ENCODE data around the gene XYLT2. TPM values are rescaled to one million over a fixed set of nuclear protein-coding genes. Genes with fewer than 3 reads are reported as not detected.

XYLT2 gene
- total and polyA plus RNA-seq, 10 donors, result 10.0 to 27.3 (median 19.6) TPM

DNA sequence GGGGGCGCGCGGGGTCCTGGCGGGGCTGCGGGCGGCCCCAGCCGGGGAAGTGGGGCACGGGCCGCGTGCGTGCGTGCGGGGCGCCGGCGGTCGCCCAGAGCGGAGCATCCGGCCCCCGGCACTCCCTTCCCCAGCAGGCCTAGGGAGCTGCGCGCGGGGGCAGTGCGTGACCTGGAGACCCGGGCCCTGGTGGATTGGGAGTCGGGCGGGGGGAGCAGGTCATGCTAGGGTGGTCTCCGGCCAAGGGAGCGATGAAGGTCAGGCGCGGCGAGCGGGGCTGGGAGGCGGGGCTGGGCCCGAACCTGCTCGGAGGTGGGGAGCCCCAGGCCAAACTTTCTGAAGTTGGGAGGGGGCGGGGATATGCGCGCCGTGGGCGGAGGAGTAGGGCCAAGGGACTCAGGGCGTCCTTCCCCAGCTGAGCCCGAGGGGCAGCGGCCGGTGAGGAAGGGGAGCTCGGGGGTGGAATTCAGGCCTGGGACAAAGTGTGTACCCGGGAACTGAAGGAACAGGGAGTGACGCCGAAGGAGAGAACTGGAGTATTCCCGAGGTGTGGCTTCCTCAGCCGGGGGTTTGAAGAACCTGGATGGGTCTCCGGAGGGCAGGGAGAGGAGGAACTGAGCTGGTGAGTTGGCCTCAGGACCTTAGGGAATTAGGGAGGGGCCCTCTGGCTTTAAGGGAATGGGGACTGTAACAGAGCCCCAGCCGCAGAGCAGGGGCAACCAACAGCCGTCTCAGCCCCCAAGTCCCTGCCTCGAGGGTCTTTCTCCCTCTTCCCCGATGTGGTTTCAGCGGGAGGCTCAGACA lies 589 bp downstream of the XYLT2 start:
- no peaks in the 10 kb centered on the region for H3K27me3 ChIP-seq (replicated peaks in 1 of 7)
- no peak for TF ChIP-seq POLR2A (IDR thresholded peaks at IDR 0.05)
- TF ChIP-seq POLR2AphosphoS5 (IDR thresholded peaks at IDR 0.05), result peak in 1 of 3 donors; percentile 63
- TF ChIP-seq, protein P1, sequence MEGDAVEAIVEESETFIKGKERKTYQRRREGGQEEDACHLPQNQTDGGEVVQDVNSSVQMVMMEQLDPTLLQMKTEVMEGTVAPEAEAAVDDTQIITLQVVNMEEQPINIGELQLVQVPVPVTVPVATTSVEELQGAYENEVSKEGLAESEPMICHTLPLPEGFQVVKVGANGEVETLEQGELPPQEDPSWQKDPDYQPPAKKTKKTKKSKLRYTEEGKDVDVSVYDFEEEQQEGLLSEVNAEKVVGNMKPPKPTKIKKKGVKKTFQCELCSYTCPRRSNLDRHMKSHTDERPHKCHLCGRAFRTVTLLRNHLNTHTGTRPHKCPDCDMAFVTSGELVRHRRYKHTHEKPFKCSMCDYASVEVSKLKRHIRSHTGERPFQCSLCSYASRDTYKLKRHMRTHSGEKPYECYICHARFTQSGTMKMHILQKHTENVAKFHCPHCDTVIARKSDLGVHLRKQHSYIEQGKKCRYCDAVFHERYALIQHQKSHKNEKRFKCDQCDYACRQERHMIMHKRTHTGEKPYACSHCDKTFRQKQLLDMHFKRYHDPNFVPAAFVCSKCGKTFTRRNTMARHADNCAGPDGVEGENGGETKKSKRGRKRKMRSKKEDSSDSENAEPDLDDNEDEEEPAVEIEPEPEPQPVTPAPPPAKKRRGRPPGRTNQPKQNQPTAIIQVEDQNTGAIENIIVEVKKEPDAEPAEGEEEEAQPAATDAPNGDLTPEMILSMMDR (IDR thresholded peaks at IDR 0.05 in 8 of 11, conservative IDR thresholded peaks at IDR 0.05 in 3 of 11), result no peak
- H3K4me1 ChIP-seq, result peaks cover 14 to 45% (median 36%) of the 10 kb centered on the region in 6 donors
- 1 to 3% (median 2%) methylated on average over 39 to 57 of the region's 57 CpGs for WGBS, 5 donors
- H3K36me3 ChIP-seq, result no peaks in the 10 kb centered on the region
- intact Hi-C loops (cut with DNase I; ENCODE audit: low total_unique reads), result no loop called here
- no peak for DNase-seq
- H3K4me3 ChIP-seq, result peak overlapping the region; percentile 64 to 94 (median 83)
- H3K27ac ChIP-seq, result peak overlapping the region; percentile 58 to 89 (median 71)
- H3K9me3 ChIP-seq, result no peaks in the 10 kb centered on the region

DNA sequence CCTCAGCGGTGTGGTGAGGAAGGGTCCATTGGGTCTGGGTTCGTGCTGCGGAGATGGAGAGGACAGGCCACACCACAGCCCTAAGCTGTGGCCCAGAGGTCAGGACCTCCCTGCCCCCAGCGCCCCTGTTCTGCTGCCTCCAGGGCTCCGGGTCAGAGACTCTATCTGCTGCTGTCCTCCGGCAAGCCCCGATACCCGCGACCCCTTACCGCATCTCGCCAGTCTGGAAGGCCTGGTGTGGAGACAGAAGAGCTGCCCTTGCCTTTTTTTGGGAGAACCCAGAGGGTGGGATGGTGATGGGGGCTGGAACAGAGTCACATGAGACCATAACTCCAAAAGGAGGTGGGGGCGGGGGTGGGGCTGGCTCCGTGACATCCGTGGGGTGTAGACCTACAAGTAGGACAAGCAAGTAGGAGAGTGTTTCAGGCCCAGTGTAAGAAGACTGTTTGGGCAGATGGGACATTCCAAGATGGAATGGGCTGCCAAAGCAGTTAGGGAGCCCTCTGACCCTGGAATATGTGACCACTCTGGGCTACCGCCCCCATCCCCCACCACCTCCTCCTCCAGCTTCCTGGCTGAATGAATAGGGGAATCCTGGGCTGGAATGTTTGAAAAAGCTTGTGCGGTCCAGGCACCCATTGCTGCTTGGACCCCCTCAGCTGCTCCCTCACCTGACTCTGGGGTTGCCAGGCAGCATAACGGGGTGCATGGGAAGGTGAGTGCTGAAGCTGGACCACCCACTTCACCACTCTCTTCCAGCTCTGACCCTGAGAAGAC lies 1.4 kb downstream of the XYLT2 start:
- intact Hi-C loops (cut with DNase I; ENCODE audit: low total_unique reads), result no loop called here
- Histone ChIP-seq H3K27me3 (replicated peaks in 1 of 7) (no peaks in the 10 kb centered on the region), H3K4me3 (peak overlapping the region; percentile 64 to 94 (median 83)), H3K36me3 (peaks cover 0 to 7% (median under 1%) of the 10 kb centered on the region in 6 donors), H3K9me3 (no peaks in the 10 kb centered on the region), H3K4me1 (peaks cover 14 to 45% (median 36%) of the 10 kb centered on the region in 6 donors), H3K27ac (peak overlapping the region; percentile 58 to 89 (median 71))
- WGBS, 5 donors, result 45 to 60% (median 57%) methylated on average over 15 to 17 of the region's 17 CpGs
- DNase-seq, result no peak
- TF ChIP-seq POLR2AphosphoS5 (IDR thresholded peaks at IDR 0.05), result peak in 1 of 3 donors; percentile 4
- TF ChIP-seq, protein P1 (IDR thresholded peaks at IDR 0.05 in 8 of 11, conservative IDR thresholded peaks at IDR 0.05 in 3 of 11), result no peak

DNA sequence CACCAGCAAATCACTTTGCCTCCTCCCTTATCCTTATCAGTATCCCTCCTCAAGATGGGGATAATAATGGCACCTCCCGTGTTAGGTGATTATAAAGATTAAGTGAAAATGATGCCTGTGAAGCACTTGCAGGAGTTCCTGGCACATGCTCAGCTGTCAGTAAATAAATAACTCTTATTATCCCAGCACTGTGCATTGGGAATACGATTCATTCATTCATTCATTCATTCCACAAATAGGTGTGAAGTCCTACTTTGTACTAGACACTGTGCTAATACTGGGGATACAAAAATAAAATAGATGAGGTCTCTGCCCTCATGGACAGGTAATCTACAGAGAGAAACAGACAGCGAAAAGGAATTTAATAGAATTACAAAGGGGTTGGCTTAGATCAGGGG lies 2.0 kb downstream of the XYLT2 start:
- Histone ChIP-seq H3K27me3 (replicated peaks in 1 of 7) (no peaks in the 10 kb centered on the region), H3K36me3 (peaks cover 0 to 12% (median 4%) of the 10 kb centered on the region in 6 donors), H3K4me1 (peaks cover 14 to 49% (median 36%) of the 10 kb centered on the region in 6 donors), H3K9me3 (no peaks in the 10 kb centered on the region), H3K4me3 (no peak overlapping the region), H3K27ac (no peak overlapping the region)
- 76 to 92% (median 85%) methylated on average over 3 of the region's 3 CpGs for WGBS, 5 donors
- intact Hi-C loops (cut with DNase I; ENCODE audit: low total_unique reads), result no loop called here
- no peak for DNase-seq
- TF ChIP-seq, protein P1 (IDR thresholded peaks at IDR 0.05 in 8 of 11, conservative IDR thresholded peaks at IDR 0.05 in 3 of 11), result no peak
- no peak for TF ChIP-seq POLR2AphosphoS5 (IDR thresholded peaks at IDR 0.05)
- TF ChIP-seq POLR2A (IDR thresholded peaks at IDR 0.05), result no peak

All from spleen (tissue), 11 donors.